Activated naive CD4-positive, alpha-beta T cell treated with anti-CD3 and anti-CD28 coated beads, Interleukin-2, amount 10 ng/mL, durations not matched to agents 7 days and 5 days (primary cell): Measurements from ENCODE around the gene GMPR2.
"Not testable (repeated sequence)": the region's sequence is repeated elsewhere in the genome, so short reads cannot be mapped to it uniquely, and the experiment has no call there.

ENCODE experiments used
- CTCF ChIA-PET: fragments of 350-600 bp; sonication (Branson Sonifier 250); formaldehyde crosslinking; loops from one replicate; lab custom pipeline; 2021; ENCODE audit warnings: antibody characterized with exemption; lab: Charles Lee
- DNase-seq: peaks from one replicate; pipeline ENCODE4 v3.0.0-alpha.2; 2020
- H3K27ac Mint-ChIP-seq: one replicate; pipeline ENCODE4 v1.8.0; 2021; ENCODE audit warnings: mild to moderate bottlenecking, moderate library complexity, mixed read lengths
- H3K27me3 Mint-ChIP-seq: one replicate; pipeline ENCODE4 v1.8.0; 2021; ENCODE audit warnings: mild to moderate bottlenecking, mixed read lengths
- H3K36me3 Mint-ChIP-seq: one replicate; pipeline ENCODE4 v1.8.0; 2021; ENCODE audit warnings: mixed read lengths
- H3K4me1 Mint-ChIP-seq: one replicate; pipeline ENCODE4 v1.8.0; 2021; ENCODE audit warnings: mixed read lengths
- H3K4me3 Mint-ChIP-seq: one replicate; pipeline ENCODE4 v1.8.0; 2021; ENCODE audit warnings: mild to moderate bottlenecking, moderate library complexity, mixed read lengths
- H3K9me3 Mint-ChIP-seq: one replicate; pipeline ENCODE4 v1.8.0; 2021; ENCODE audit warnings: mixed read lengths

The GMPR2 gene

DNA sequence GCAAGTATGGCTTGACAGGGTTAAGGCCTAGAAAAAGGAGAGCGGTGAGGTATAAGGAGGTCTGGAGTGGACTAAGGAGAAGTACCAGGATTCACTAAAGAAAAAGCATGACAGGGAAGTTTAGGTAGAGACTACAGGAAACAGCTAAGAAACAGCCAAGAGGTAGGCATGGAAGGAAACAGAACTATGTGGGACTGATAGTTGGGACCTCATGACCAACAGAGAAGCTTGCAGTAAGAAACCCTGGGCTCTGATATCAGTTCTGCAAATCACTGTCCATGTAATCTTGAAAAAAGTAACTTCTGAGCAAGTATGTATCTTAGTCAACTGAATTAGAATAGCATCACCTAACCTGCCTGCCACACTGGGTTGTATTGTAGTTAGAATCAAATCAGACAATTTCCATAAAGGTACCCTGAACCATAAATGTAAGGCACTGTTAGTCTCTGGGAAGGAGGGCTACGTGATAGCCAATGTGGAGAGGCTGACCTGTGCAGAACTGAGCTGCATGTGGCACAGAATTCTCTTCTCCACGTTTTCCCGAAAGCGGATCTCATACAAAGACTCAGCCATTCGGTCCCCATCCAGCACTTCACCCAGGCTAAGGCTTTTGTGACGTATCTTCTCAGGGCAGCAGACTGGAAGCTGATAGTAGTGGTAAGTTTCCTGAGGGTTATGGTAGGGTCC is 38.4 kb upstream of the GMPR2 start:
- no peak for DNase-seq
- Mint-ChIP-seq H3K4me3 (peak overlapping the region; percentile 98), H3K9me3 (no peaks in the 10 kb centered on the region), H3K27me3 (no peaks in the 10 kb centered on the region), H3K27ac (peak overlapping the region; percentile 98), H3K4me1 (peaks cover 67% of the 10 kb centered on the region), H3K36me3 (peaks cover 48% of the 10 kb centered on the region)
- CTCF ChIA-PET, result interaction anchor here (0.7 to 2.7 kb wide), 4 partner anchors 21 to 139 kb away, joined by 4 to 8 read pairs (median 5); partner anchors contain the start of genes CIDEB and MDP1

DNA sequence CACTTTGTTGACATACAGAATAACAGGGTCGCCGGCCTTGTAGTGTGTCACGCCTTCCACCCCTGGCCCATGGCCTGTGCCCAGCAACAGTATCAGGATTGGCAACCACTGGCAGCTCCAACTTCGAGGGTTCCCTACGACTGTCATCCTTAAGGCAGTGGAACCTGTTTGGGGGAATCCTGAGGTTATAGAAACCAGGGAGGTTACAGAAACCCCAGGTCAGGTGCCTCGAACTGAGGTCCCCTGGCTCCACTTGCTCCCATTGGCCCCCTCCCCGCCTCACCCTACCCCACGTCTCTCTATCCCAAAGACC is 37.9 kb upstream of the GMPR2 start:
- H3K4me3 Mint-ChIP-seq, result peak overlapping the region; percentile 98
- CTCF ChIA-PET, result interaction anchor here (1.0 to 2.7 kb wide), 3 partner anchors 20 to 139 kb away, joined by 5 to 8 read pairs (median 5); partner anchors contain the start of genes CIDEB and MDP1
- no peaks in the 10 kb centered on the region for H3K9me3 Mint-ChIP-seq
- H3K36me3 Mint-ChIP-seq, result peaks cover 49% of the 10 kb centered on the region
- H3K27ac Mint-ChIP-seq, result peak overlapping the region; percentile 98
- no peaks in the 10 kb centered on the region for H3K27me3 Mint-ChIP-seq
- peaks cover 64% of the 10 kb centered on the region for H3K4me1 Mint-ChIP-seq
- no peak for DNase-seq

DNA sequence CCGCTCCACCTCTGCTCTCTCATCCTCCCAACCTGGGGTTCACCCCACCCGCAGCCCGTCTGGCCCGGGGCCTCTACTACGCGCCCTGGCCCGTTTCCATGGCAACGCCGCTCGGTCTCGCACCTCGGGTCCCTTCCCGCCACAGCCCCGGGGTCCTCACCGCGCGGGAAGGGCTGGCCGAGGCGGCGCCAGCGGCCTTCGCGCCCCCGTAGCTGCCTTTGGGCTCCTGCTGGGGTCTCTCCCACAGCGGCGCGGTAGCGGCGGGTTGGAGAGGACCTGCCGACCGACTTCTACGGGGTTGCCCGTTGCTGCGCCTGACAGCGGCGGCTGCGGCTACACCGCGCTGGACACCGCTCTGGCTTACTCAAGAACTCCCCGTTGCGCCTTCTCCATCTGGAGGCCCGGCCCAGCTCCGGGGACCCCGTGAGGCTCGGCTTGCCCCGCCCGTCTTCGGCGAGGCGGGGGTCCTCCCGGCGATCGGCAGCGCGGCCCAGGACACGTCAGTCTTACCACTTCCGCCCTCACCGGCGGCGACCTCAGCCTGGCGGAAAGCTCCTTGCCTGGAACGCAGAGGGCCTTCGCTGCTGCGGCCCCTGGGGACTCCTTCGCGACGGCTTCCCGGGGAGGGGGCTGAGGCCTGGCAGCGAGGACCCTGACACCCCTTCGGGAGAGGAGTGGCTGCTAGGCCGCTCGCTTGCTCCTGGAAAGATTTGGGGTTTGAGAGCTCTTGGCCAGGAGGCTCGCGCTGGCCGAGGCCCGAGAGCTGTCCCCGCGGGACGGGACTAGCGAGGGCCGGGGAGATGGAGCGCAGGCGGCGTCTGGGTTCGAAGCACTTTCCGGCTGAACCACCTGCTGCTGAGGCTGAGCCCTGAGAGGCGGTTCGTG is 37.3 kb upstream of the GMPR2 start, which contains the start of gene TM9SF1:
TSS of gene TM9SF1 (minus strand) at position 256 of the 885 bp plus-strand sequence. CDS start 422 bp downstream, outside the sequence.
- no peaks in the 10 kb centered on the region for H3K9me3 Mint-ChIP-seq
- peaks cover 58% of the 10 kb centered on the region for H3K4me1 Mint-ChIP-seq
- H3K36me3 Mint-ChIP-seq, result peaks cover 52% of the 10 kb centered on the region

DNA sequence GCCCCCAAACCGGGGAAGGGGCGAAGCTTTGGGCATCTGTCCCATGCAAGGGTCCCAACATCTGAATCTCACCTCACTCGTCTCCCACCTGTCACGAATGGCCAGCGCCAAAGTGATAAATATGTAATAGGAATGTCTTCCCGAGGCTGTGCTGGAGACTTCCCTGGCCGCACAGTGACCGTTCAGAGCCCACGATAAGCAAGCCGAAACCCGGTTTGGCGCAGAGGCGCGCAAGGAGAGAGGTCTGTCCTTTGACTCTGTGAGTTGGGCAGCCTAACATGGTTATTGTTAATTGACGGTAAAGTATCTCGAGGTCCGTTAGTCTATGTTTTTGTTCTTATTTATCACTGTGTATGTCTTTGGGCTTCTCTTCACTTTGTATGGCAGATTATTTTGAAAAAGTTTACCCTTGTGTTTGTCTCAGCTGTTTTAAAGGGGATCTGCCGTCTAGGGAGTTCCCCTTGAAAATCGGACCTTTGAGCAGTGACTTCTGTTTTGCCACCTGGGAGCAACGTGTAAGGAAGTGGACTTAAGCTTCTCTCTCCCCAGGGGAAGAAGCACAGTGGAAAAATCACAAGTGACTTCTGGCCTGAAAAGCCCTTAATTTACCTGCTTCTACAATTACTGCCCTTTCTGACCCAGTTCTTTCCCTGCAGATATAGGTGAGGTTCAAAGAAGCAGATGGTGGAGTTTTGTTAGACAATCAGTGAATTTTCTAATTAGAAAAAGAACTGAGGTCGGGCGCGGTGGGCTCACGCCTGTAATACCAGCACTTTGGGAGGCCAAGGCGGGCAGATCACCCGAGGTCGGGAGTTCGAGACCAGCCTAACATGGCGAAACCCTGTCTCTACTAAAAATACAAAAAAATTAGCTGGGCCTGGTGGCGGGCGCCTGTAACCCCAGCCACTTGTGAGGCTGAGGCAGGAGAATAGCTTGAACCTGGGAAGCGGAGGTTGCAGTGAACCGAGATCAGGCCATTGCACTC is 36.4 kb upstream of the GMPR2 start:
- H3K4me1 Mint-ChIP-seq, result peaks cover 55% of the 10 kb centered on the region
- no peaks in the 10 kb centered on the region for H3K27me3 Mint-ChIP-seq

More for the DNA sequence above, 37.3 kb upstream of the GMPR2 start, which contains the start of gene TM9SF1:
- Mint-ChIP-seq H3K4me3 (peak within 1 kb of the TSS; percentile 98), H3K27me3 (no peaks in the 10 kb centered on the region), H3K27ac (peak within 1 kb of the TSS; percentile 98)
- CTCF ChIA-PET, result interaction anchor here (1.0 to 2.7 kb wide), 7 partner anchors 20 to 236 kb away, joined by 3 to 8 read pairs (median 5); partner anchors contain the start of genes CIDEB, IRF9, LTB4R2 and MDP1
- DNase-seq, result peak; percentile 94

GRCh38 chr14:24197056-24197450 is 35.7 kb upstream of the GMPR2 start:
- Mint-ChIP-seq H3K27me3 (no peaks in the 10 kb centered on the region), H3K27ac (no peak overlapping the region), H3K4me1 (peaks cover 51% of the 10 kb centered on the region), H3K4me3 (peak overlapping the region; percentile 98), H3K36me3 (peaks cover 54% of the 10 kb centered on the region), H3K9me3 (peaks cover 6% of the 10 kb centered on the region)
- CTCF ChIA-PET, result interaction anchor here (1.4 to 2.7 kb wide), 2 partner anchors 18 to 113 kb away, joined by 3 to 8 read pairs; partner anchors contain the start of genes LTB4R2 and MDP1
- no peak for DNase-seq

More for the DNA sequence above, 36.4 kb upstream of the GMPR2 start:
- CTCF ChIA-PET, result interaction anchor here (0.9 to 2.7 kb wide), 6 partner anchors 17 to 235 kb away, joined by 3 to 8 read pairs (median 4); partner anchors contain the start of genes CHMP4A, IRF9, LTB4R2 and MDP1
- Mint-ChIP-seq H3K4me3 (peak overlapping the region; percentile 98), H3K9me3 (peaks cover 1% of the 10 kb centered on the region), H3K36me3 (peaks cover 55% of the 10 kb centered on the region), H3K27ac (peak overlapping the region; percentile 98)
- no peak for DNase-seq

DNA sequence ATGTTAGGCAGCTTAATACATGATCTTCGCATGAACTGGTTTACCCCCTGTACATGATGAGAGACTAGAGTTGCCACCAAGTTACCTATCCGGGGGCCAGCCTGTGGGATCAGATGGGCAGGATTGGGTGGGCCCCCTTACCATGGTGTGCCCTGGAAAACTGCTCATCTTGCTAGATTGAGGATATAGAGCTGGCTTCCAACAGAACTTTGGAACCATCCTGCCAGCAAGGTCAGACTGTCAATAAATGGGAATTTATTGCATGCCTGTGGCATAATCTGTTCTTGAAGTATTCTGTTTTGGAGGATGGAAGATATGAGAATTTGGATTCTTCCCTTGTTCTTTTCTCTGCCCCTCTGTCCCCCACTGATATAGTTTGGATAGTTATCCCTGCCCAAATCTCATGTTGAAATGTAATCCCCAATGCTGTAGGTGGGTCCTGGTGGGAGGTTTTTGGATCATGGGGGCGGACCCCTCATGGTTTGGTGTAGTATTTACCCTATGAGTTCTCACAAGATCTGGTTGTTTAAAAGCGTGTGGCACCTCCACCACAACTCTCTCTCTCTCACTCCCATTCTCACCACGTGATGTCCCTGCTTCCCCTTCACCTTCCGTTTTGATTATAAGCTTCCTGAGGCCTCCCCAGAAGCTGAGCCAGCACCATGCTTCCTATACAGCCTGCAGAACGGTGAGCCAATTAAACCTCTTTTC is 33.8 kb upstream of the GMPR2 start:
- Mint-ChIP-seq H3K27me3 (no peaks in the 10 kb centered on the region), H3K4me3 (no peak overlapping the region), H3K9me3 (peaks cover 17% of the 10 kb centered on the region), H3K36me3 (peaks cover 58% of the 10 kb centered on the region), H3K27ac (no peak overlapping the region), H3K4me1 (peaks cover 38% of the 10 kb centered on the region)
- no peak for DNase-seq
- CTCF ChIA-PET, result interaction anchor here (0.6 kb wide), 2 partner anchors 17 to 41 kb away, joined by 3 to 5 read pairs; partner anchors contain the start of gene MDP1

GRCh38 chr14:24202538-24202937 is 30.2 kb upstream of the GMPR2 start:
- Mint-ChIP-seq H3K36me3 (peaks cover 79% of the 10 kb centered on the region), H3K4me1 (peaks cover 24% of the 10 kb centered on the region), H3K9me3 (peaks cover 17% of the 10 kb centered on the region)
- H3K27ac Mint-ChIP-seq, DNase-seq, H3K27me3 Mint-ChIP-seq, H3K4me3 Mint-ChIP-seq: not testable (repeated sequence)
- CTCF ChIA-PET, result interaction anchor here (1.2 to 1.3 kb wide), 2 partner anchors 94 to 106 kb away, joined by 4 read pairs; partner anchors contain the start of gene CIDEB

GRCh38 chr14:24203249-24203886 is 29.4 kb upstream of the GMPR2 start:
- Mint-ChIP-seq H3K36me3 (peaks cover 85% of the 10 kb centered on the region), H3K4me1 (peaks cover 27% of the 10 kb centered on the region), H3K9me3 (peaks cover 17% of the 10 kb centered on the region)
- CTCF ChIA-PET, result interaction anchor here (1.2 to 1.3 kb wide), 2 partner anchors 94 to 105 kb away, joined by 4 read pairs; partner anchors contain the start of gene CIDEB
- DNase-seq, H3K27ac Mint-ChIP-seq, H3K27me3 Mint-ChIP-seq, H3K4me3 Mint-ChIP-seq: not testable (repeated sequence)

GRCh38 chr14:24204163-24205146 is 28.3 kb upstream of the GMPR2 start:
- no peak overlapping the region for H3K4me3 Mint-ChIP-seq
- peaks cover 82% of the 10 kb centered on the region for H3K36me3 Mint-ChIP-seq
- CTCF ChIA-PET, result no interaction called here
- no peak overlapping the region for H3K27ac Mint-ChIP-seq
- peaks cover 17% of the 10 kb centered on the region for H3K9me3 Mint-ChIP-seq
- no peak for DNase-seq
- peaks cover 18% of the 10 kb centered on the region for H3K4me1 Mint-ChIP-seq
- no peaks in the 10 kb centered on the region for H3K27me3 Mint-ChIP-seq

GRCh38 chr14:24206260-24207103 is 26.2 kb upstream of the GMPR2 start:
- Mint-ChIP-seq H3K4me3 (no peak overlapping the region), H3K27ac (no peak overlapping the region), H3K4me1 (peaks cover 28% of the 10 kb centered on the region), H3K36me3 (peaks cover 85% of the 10 kb centered on the region), H3K27me3 (no peaks in the 10 kb centered on the region), H3K9me3 (peaks cover 15% of the 10 kb centered on the region)
- CTCF ChIA-PET, result interaction anchor here (1.1 to 1.2 kb wide), 2 partner anchors 9 to 101 kb away, joined by 3 read pairs; partner anchors contain the start of genes CIDEB and MDP1
- DNase-seq, result no peak
